ENCODE data around the gene TREML1.

TREML1 gene

DNA sequence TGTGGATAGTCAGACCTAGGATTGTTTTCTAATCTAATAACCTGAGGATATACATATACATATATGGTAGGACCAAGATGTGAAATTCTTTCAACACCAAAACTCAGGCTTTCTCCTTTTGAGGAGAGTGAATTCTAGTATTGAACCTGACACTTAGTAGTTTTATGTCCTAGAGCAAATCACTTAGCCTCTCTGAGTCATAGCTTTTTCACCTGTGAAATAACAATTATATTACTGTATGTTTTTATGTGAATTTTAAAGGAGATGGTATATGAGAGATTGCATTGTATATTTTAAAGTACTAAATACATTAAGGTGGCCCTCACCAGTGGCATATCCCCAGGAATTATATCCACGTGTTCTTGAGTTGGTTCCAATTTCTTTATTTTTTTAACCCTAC lies 34.6 kb downstream of the TREML1 start:
- no peak for TF ChIP-seq FOXM1 (IDR thresholded peaks at IDR 0.05; ENCODE audit: borderline replicate concordance, low read depth)
- no peak for TF ChIP-seq EP300 (IDR thresholded peaks at IDR 0.05; ENCODE audit: borderline replicate concordance)
- TF ChIP-seq ZBTB7A (IDR thresholded peaks at IDR 0.05; ENCODE audit: low read depth): no peak
- TF ChIP-seq RAD21 (IDR thresholded peaks at IDR 0.05; ENCODE audit: low read depth): no peak
- TF ChIP-seq, protein P1, sequence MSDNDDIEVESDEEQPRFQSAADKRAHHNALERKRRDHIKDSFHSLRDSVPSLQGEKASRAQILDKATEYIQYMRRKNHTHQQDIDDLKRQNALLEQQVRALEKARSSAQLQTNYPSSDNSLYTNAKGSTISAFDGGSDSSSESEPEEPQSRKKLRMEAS (IDR thresholded peaks at IDR 0.05): no peak
- no peak for TF ChIP-seq NFIC (IDR thresholded peaks at IDR 0.05)
- TF ChIP-seq, protein P2, sequence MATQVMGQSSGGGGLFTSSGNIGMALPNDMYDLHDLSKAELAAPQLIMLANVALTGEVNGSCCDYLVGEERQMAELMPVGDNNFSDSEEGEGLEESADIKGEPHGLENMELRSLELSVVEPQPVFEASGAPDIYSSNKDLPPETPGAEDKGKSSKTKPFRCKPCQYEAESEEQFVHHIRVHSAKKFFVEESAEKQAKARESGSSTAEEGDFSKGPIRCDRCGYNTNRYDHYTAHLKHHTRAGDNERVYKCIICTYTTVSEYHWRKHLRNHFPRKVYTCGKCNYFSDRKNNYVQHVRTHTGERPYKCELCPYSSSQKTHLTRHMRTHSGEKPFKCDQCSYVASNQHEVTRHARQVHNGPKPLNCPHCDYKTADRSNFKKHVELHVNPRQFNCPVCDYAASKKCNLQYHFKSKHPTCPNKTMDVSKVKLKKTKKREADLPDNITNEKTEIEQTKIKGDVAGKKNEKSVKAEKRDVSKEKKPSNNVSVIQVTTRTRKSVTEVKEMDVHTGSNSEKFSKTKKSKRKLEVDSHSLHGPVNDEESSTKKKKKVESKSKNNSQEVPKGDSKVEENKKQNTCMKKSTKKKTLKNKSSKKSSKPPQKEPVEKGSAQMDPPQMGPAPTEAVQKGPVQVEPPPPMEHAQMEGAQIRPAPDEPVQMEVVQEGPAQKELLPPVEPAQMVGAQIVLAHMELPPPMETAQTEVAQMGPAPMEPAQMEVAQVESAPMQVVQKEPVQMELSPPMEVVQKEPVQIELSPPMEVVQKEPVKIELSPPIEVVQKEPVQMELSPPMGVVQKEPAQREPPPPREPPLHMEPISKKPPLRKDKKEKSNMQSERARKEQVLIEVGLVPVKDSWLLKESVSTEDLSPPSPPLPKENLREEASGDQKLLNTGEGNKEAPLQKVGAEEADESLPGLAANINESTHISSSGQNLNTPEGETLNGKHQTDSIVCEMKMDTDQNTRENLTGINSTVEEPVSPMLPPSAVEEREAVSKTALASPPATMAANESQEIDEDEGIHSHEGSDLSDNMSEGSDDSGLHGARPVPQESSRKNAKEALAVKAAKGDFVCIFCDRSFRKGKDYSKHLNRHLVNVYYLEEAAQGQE (IDR thresholded peaks at IDR 0.05; ENCODE audit: low read depth): no peak
- TF ChIP-seq, protein P3, sequence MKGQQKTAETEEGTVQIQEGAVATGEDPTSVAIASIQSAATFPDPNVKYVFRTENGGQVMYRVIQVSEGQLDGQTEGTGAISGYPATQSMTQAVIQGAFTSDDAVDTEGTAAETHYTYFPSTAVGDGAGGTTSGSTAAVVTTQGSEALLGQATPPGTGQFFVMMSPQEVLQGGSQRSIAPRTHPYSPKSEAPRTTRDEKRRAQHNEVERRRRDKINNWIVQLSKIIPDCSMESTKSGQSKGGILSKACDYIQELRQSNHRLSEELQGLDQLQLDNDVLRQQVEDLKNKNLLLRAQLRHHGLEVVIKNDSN (IDR thresholded peaks at IDR 0.05): no peak
- no peak for TF ChIP-seq CREB1 (IDR thresholded peaks at IDR 0.05; ENCODE audit: low read depth)
- TF ChIP-seq TEAD4 (IDR thresholded peaks at IDR 0.05): no peak
- no peak for TF ChIP-seq TAF1 (IDR thresholded peaks at IDR 0.05; ENCODE audit: low read depth)
- no peak for TF ChIP-seq EGR1 (IDR thresholded peaks at IDR 0.05)
- TF ChIP-seq YY1 (IDR thresholded peaks at IDR 0.05; ENCODE audit: low read depth): no peak
- TF ChIP-seq TCF12 (IDR thresholded peaks at IDR 0.05; ENCODE audit: low read depth): no peak
- no peak for TF ChIP-seq CEBPB (IDR thresholded peaks at IDR 0.05)

DNA sequence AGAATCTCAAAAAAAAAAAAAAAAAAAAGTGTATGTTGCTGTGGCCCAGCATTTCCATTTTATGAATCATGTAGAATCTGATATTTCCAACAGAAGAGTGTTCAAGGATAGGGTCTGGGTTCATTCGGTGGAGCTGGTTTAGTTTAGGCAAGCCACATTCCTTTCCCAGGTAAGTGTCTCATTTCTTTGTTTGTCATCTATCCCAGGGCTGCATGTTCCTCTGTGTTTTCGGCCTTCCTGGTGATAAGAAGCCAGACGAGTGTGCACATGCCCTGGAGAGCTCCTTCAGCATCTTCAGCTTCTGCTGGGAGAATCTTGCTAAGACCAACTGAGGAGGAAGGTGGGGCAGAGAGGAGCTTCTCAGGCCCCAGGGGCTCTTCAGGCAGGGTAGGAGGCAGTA lies 43.1 kb downstream of the TREML1 start:
- TF ChIP-seq EP300 (IDR thresholded peaks at IDR 0.05; ENCODE audit: borderline replicate concordance) (no peak), TCF12 (IDR thresholded peaks at IDR 0.05; ENCODE audit: low read depth) (no peak), EGR1 (IDR thresholded peaks at IDR 0.05) (no peak), CEBPB (IDR thresholded peaks at IDR 0.05) (no peak)

DNA sequence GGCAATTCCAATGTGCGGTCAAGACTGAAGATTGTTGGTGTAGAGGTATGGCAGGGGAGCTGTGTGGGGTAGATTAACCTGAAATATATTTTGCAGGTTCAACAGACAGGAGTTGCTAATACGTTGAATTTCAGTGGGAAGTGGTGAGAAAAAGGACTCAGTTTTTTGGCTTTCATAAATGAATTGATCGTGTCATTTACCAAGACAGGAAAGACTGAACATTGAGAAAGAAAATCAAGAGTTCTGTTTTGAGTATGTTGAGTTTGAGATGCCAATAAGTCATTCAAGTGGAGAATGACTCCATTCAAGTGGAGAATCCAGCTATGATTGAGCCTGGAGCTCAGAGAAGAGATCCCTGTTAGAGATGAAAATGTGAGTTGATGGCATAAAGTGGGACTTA lies 50.3 kb downstream of the TREML1 start:
- TF ChIP-seq, protein P1 (IDR thresholded peaks at IDR 0.05): no peak
- TF ChIP-seq, protein P3 (IDR thresholded peaks at IDR 0.05): no peak
- no peak for TF ChIP-seq FOXM1 (IDR thresholded peaks at IDR 0.05; ENCODE audit: borderline replicate concordance, low read depth)
- TF ChIP-seq NFIC (IDR thresholded peaks at IDR 0.05): no peak
- no peak for TF ChIP-seq EP300 (IDR thresholded peaks at IDR 0.05; ENCODE audit: borderline replicate concordance)
- TF ChIP-seq YY1 (IDR thresholded peaks at IDR 0.05; ENCODE audit: low read depth): no peak
- TF ChIP-seq EGR1 (IDR thresholded peaks at IDR 0.05): no peak

DNA sequence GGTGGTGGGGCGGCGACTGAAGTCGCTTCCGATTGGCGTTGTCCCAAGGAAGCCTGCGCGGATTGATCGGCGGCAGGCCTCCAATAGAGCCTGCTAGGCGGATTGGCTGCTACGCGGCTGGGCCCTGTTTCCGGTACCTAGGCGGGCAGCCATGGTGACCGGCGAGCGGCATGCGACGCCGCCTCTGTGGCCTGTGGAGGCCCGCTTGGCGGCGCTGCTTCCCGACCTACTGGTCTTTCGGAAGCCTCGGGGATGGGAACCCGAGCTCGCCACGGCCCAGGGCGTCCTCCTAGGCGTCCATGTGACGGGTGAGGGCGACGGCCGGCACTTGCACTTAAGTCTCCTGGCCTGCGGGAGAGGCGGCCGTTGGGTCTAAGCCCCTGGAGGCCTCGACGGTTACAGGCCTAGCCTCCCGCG lies 53.3 kb downstream of the TREML1 start:
- TF ChIP-seq CREB1 (IDR thresholded peaks at IDR 0.05; ENCODE audit: low read depth): no peak
- TF ChIP-seq, protein P3 (IDR thresholded peaks at IDR 0.05): no peak
- TF ChIP-seq FOXM1 (IDR thresholded peaks at IDR 0.05; ENCODE audit: borderline replicate concordance, low read depth): no peak
- no peak for TF ChIP-seq TEAD4 (IDR thresholded peaks at IDR 0.05)

Measured in Ishikawa (cell line).